Retina (tissue), 1 donor: ENCODE data around the gene RAB3B.

ENCODE experiments used
- DNase-seq: peaks from one replicate; pipeline ENCODE4 v3.0.0-alpha.2; 2016

RAB3B gene

GRCh38 chr1:51955797-51956527, 34.5 kb downstream of the RAB3B start:
- DNase-seq, result no peak

DNA sequence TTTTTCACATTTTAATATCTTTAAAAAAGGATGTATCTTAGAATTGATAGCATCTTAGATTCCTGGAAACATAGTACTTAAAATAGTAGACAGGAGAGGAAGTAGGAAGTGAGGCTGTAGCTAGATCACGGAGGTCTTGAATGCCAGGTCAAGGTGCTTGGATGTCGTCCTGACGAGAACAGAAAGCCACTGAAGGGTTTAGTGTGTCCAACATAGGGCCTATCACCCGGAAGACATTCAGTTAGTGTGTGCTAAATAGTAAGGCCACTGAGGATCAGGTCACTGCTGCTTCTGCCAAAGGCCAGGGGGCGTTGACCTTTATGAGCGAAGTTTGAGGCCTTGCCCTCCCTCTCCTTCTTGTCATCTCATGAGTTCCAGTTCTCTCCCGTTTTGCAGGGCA, 35.7 kb downstream of the RAB3B start:
- no peak for DNase-seq

- no peak for DNase-seq
Measured at GRCh38 chr1:51953079-51953478, 37.4 kb downstream of the RAB3B start.

GRCh38 chr1:51952638-51953037, 37.9 kb downstream of the RAB3B start:
- DNase-seq, result no peak

DNA sequence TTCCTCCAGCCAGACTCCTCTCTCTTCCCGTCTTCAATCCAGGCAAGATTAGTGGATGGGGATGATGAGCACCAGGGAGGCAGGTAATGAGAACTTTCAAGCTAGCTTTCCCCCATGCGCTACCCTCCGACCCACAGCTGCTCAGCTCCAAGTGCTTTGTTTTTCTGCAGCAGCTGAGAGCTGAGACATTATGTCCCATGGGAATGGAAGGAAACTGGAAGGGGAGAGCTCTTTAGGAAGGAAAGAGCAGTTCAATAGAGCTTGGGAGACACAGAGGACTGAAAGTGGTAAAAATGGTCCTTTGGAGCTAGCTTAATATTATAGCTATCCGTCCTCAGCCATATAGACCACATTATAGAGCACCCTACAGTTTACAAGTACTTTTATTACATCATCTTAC, 39.8 kb downstream of the RAB3B start:
- DNase-seq, result no peak

DNA sequence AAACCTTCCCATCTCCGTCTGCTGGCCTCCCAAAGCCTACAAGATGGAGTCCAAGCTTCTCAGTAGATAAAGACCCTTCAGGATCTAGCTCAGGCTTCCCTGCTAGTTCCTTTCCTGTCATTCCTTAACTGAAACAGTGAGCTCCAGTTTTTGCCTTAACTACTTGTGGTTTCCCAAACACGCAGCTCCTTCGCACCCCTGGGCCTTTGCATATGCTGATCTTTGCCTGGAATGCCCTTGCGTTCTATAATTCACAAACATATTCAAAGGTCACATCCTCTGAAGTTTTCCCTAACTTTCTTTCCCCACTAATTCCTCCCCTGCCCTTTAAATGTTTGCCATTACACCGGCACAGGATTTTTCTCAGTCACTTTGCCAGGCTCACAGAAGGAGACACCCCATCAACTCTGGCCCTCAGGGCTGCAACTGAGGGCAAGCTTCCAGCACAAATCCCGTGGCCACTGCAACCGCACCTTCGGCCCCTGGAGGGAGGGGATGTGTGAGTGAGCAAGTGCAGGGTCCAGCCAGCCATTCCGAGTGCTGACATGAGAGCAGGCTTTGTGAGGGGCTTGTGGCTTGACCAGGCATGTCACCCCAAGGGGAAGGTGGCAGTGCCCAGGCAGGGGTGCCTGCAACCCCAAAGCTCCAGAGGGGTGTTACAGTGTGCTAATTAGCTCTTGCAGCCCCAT, 41.3 kb downstream of the RAB3B start:
- DNase-seq, result no peak

DNA sequence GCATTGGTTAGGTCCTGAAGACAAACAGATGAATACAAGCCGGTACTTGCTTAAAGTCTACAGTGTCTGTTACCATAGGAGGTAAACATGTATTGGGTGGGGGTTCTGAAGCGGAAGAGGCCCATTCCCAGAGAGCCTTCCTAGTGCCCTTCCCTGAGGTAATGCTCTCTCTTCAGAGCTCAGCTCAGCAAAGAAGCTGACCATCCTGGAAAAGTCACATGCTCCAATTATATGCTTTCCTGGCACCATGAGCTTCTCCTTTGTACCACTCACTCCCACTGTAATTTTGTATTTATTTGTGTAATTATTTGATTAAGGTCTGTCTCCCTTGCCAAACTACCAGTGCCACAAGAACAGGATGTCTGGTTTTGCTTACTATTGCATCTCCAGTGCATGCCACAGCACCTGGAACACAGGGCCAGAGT, 42.0 kb downstream of the RAB3B start:
- DNase-seq, result no peak

GRCh38 chr1:51946300-51946699, 44.2 kb downstream of the RAB3B start:
- DNase-seq, result no peak

DNA sequence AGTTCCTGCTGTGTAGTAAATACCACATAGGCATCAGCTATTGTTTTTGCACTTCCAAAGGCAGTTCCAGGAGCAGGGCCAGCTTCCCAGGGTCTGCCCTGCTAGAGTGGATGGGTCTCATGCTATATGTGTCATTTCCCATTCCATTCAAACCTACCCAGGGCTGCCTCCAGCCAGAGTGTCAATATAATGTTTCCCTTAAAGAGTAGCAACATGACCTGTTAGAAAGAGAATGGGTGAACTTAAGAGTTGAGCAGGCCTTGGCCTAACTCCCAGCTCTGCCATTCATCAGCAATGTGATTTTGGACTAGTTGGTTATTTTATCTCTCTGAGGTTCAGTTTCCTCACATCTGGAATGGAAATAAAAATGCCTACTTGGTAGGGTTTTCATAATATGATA, 44.9 kb downstream of the RAB3B start:
- DNase-seq, result no peak

- DNase-seq, result no peak
Measured at GRCh38 chr1:51942281-51942680, 48.2 kb downstream of the RAB3B start.

DNA sequence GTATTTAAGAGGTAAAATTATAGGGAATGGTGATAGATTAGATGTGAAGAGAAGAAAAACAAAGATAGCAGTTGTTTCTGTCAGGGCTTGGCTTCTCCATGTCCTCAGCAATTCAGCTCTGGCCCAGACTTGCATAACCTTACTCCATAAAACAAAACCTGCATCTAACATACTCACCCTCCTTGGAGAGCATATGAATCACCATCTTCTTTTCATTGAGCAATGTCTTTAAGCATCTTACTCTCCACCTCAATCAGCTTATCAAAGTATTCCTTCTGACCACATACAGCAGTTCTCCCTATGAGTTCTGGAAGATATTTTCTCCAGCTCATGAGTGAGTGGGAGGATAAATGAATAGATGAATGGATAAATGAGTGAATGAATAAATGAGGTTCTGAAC, 49.0 kb downstream of the RAB3B start:
- no peak for DNase-seq

- no peak for DNase-seq
Measured at GRCh38 chr1:51937112-51937511, 53.4 kb downstream of the RAB3B start.

DNA sequence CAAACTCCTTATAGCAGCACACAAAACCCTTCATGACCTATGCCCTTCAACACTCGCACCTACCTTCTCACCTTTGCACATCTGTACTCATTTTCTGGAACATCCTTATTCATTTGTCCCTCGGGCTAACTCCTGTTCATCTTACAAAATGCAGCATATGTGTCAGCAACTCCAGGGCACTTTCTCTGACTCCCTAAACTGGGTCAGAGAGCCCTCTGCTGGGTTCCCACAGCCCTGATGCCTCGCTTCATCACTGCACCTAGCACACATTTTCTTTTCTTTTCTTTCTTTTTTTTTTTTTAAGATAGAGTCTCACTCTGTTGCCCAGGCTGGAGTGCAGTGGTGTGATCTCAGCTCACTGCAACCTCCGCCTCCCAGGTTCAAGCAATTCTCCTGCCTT, 54.0 kb downstream of the RAB3B start:
- no peak for DNase-seq

- no peak for DNase-seq
Measured at GRCh38 chr1:51933344-51933743, 57.2 kb downstream of the RAB3B start.

DNA sequence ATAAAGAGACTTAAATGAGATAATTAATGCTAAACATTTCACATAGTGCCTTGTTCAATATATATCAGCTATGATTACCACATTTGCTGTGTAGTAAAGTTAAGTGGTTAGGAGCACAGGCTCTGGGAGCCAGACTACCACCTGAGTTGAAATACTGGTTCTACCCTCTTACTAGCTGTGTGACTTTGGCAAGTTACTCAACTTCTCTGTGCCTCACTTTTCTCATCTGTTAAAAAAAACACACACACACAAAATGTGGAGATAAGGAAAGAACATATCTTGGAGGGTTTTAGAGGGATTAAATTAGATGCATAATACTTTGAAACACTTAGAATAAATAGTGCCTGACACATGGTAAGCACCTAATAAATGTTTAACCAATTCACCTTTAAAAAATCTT, 60.2 kb downstream of the RAB3B start:
- no peak for DNase-seq

GRCh38 chr1:51928896-51929295, 61.6 kb downstream of the RAB3B start:
- no peak for DNase-seq

GRCh38 chr1:51927029-51927428, 63.5 kb downstream of the RAB3B start:
- DNase-seq, result no peak

DNA sequence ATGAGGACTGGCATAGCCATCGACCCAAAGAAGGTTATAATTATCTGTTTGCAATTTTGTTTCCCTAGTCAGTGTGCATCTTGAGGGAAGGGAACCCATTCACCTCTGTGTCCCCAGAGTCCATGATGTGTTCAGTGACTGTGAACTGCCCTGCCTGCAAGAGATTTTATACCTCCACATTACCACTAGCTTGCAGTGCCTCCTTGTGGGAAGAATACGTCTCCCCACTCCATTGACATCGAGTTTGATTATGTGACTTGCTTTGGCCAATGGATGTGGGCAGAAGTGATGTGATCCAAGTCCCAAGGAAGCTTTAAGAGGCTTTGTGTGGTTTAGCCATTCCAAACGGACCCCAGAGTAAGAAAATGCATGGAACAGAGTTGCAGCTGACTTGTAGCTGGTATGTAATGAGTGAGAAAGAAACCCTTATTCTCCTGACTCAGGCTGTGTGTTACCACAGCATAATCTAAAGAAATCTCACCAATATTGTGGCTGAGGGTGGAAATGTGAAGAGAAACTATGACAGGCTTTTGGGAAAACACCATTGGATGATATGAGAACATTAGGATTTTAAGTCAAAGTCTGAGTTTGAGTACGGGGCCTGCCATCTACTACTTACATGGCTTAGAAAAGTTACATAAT, 64.2 kb downstream of the RAB3B start:
- DNase-seq, result no peak

GRCh38 chr1:51924455-51924854, 66.0 kb downstream of the RAB3B start:
- no peak for DNase-seq

DNA sequence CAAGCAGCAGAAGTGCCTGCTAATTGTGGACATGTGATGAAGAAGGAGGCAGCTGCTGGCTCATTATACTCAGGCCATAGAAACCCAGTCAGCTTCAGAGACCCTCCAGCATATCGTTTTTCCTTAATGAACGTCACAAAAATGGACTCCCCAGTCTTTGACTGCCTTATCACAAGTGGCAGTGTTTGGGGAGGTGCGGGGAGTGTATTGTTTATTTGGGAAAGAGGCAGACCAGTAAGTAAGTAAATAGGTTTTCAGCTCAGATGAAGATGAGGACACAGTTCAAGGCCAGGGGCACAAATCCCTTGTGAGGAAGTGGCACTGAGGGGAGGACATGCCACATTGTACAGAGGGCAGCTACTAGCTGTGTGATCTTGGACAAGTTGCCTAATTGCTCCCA, 68.5 kb downstream of the RAB3B start:
- DNase-seq, result peak; percentile 41

- no peak for DNase-seq
Measured at GRCh38 chr1:51920130-51920529, 70.4 kb downstream of the RAB3B start.

GRCh38 chr1:51919684-51920083, 70.8 kb downstream of the RAB3B start:
- peak; percentile 28 for DNase-seq

- no peak for DNase-seq
Measured at GRCh38 chr1:51916587-51917405, 73.7 kb downstream of the RAB3B start.
